Hippocampal formation (tissue), 2 donors: ENCODE measurements around the gene CCDC184.
"Not testable (repeated sequence)": the region's sequence is repeated elsewhere in the genome, so short reads cannot be mapped to it uniquely, and the experiment has no call there.

Experiments
- DNase-seq, 2 donors: peaks; one replicate each; lab custom pipeline; 2025; lab: John Stamatoyannopoulos, UW

Gene CCDC184

GRCh38 chr12:48183091-48183875 is at the start of gene CCDC184:
Gene CCDC184, plus strand, starts transcription at chr12:48183644. Its CDS starts 479 bp downstream, at chr12:48184123.
- peak; percentile 61 to 70 for DNase-seq

GRCh38 chr12:48135027-48135426 is 48.4 kb upstream of the CCDC184 start:
- no peak for DNase-seq

GRCh38 chr12:48142818-48143674 is 40.4 kb upstream of the CCDC184 start:
- no peak for DNase-seq

- no peak for DNase-seq
Measured at GRCh38 chr12:48143898-48144297, 39.5 kb upstream of the CCDC184 start.

- DNase-seq, result no peak
Measured at GRCh38 chr12:48145981-48146380, 37.5 kb upstream of the CCDC184 start.

- DNase-seq, result no peak
Measured at GRCh38 chr12:48151103-48151771, 32.2 kb upstream of the CCDC184 start.

- not testable (repeated sequence) for DNase-seq
Measured at GRCh38 chr12:48155786-48156185, 27.7 kb upstream of the CCDC184 start.

- no peak for DNase-seq
Measured at GRCh38 chr12:48156652-48157017, 26.8 kb upstream of the CCDC184 start.

- peak; percentile 95 to 96 for DNase-seq
Measured at GRCh38 chr12:48157018-48157888, 26.2 kb upstream of the CCDC184 start, which contains the start of gene ASB8. Gene ASB8, minus strand, starts transcription at chr12:48157515. Its CDS starts 4,019 bp downstream, at chr12:48153496.

GRCh38 chr12:48157889-48158370 is 25.5 kb upstream of the CCDC184 start:
- no peak for DNase-seq

GRCh38 chr12:48160046-48160445 is 23.4 kb upstream of the CCDC184 start:
- DNase-seq, result no peak

GRCh38 chr12:48160807-48161206 is 22.6 kb upstream of the CCDC184 start:
- DNase-seq, result peak in 1 of 2 donors; percentile 19

GRCh38 chr12:48163150-48163747 is 20.2 kb upstream of the CCDC184 start:
- no peak for DNase-seq

GRCh38 chr12:48164451-48164850 is 19.0 kb upstream of the CCDC184 start:
- DNase-seq, result peak in 1 of 2 donors; percentile 37

- DNase-seq, result peak in 1 of 2 donors; percentile 34
Measured at GRCh38 chr12:48165089-48165981, 18.1 kb upstream of the CCDC184 start.

- no peak for DNase-seq
Measured at GRCh38 chr12:48169011-48169410, 14.4 kb upstream of the CCDC184 start.

GRCh38 chr12:48175613-48176416 is 7.6 kb upstream of the CCDC184 start:
- DNase-seq, result no peak

GRCh38 chr12:48176417-48176751 is 7.1 kb upstream of the CCDC184 start:
- DNase-seq, result no peak

- no peak for DNase-seq
Measured at GRCh38 chr12:48177982-48178381, 5.5 kb upstream of the CCDC184 start.
